ENCODE data around the gene PERM1.

Gene PERM1

GRCh38 chr1:1004780-1005697 is 23.1 kb upstream of the PERM1 start:
- TF ChIP-seq, protein P1, sequence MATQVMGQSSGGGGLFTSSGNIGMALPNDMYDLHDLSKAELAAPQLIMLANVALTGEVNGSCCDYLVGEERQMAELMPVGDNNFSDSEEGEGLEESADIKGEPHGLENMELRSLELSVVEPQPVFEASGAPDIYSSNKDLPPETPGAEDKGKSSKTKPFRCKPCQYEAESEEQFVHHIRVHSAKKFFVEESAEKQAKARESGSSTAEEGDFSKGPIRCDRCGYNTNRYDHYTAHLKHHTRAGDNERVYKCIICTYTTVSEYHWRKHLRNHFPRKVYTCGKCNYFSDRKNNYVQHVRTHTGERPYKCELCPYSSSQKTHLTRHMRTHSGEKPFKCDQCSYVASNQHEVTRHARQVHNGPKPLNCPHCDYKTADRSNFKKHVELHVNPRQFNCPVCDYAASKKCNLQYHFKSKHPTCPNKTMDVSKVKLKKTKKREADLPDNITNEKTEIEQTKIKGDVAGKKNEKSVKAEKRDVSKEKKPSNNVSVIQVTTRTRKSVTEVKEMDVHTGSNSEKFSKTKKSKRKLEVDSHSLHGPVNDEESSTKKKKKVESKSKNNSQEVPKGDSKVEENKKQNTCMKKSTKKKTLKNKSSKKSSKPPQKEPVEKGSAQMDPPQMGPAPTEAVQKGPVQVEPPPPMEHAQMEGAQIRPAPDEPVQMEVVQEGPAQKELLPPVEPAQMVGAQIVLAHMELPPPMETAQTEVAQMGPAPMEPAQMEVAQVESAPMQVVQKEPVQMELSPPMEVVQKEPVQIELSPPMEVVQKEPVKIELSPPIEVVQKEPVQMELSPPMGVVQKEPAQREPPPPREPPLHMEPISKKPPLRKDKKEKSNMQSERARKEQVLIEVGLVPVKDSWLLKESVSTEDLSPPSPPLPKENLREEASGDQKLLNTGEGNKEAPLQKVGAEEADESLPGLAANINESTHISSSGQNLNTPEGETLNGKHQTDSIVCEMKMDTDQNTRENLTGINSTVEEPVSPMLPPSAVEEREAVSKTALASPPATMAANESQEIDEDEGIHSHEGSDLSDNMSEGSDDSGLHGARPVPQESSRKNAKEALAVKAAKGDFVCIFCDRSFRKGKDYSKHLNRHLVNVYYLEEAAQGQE (IDR thresholded peaks at IDR 0.05; ENCODE audit: low read depth) = no peak
- TF ChIP-seq USF1 (IDR thresholded peaks at IDR 0.05) (peak; percentile 42), YY1 (IDR thresholded peaks at IDR 0.05; ENCODE audit: low read depth) (peak; percentile 76), NFIC (IDR thresholded peaks at IDR 0.05) (peak; percentile 88), ZBTB7A (IDR thresholded peaks at IDR 0.05; ENCODE audit: low read depth) (no peak), EP300 (IDR thresholded peaks at IDR 0.05; ENCODE audit: borderline replicate concordance) (peak; percentile 36; the same call in 1 of the 2 replicates), TCF12 (IDR thresholded peaks at IDR 0.05; ENCODE audit: low read depth) (peak; percentile 53; the same call in 1 of the 2 replicates), CREB1 (IDR thresholded peaks at IDR 0.05; ENCODE audit: low read depth) (no peak), TAF1 (IDR thresholded peaks at IDR 0.05; ENCODE audit: low read depth) (no peak)
- TF ChIP-seq, protein P2, sequence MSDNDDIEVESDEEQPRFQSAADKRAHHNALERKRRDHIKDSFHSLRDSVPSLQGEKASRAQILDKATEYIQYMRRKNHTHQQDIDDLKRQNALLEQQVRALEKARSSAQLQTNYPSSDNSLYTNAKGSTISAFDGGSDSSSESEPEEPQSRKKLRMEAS (IDR thresholded peaks at IDR 0.05) = peak; percentile 92

GRCh38 chr1:1004420-1004779 is 22.5 kb upstream of the PERM1 start:
- TF ChIP-seq, protein P1 (IDR thresholded peaks at IDR 0.05; ENCODE audit: low read depth) = no peak
- TF ChIP-seq TCF12 (IDR thresholded peaks at IDR 0.05; ENCODE audit: low read depth) (no peak), CEBPB (IDR thresholded peaks at IDR 0.05) (no peak), TAF1 (IDR thresholded peaks at IDR 0.05; ENCODE audit: low read depth) (no peak), EGR1 (IDR thresholded peaks at IDR 0.05) (no peak), YY1 (IDR thresholded peaks at IDR 0.05; ENCODE audit: low read depth) (no peak)
- TF ChIP-seq, protein P2 (IDR thresholded peaks at IDR 0.05) = no peak

DNA sequence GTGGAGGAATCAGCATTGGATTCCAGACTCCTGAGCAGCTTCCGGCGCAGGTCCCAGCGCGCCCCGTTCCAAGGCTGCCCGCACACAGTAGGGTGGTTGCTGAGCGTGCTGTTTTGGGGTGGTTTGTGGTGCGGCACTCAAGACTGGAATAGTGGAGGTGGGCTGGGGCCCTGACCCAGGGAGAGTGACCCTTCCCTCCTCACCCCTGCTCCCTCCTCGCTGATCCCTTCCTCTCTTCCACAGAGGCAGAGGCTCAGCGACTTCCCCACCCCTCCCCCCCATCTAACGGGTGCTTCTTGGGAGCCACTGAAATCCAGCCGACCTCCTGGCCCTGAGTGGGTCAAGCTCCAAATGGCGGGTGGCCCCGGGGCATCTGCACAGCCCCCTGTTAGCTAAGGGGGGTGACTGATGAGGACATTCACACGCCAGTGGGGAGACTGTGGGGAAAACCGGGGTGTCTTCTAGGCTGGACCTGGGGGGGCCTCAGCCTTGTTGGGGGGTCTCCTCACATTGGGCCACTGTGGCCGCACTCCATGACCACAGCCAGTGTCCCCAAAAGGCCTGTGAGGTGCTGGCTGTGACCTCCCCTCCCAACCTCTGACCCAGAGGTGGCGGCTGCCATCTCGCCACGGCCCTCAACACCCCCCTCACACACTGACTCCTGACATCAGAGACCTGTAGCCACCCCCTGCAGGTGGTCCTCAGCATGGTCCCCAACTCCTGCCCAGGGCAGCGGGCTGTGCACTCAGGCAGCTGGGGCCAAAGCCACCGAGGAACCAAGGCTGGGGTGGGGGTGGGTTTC is 21.9 kb upstream of the PERM1 start:
- no peak for TF ChIP-seq RAD21 (IDR thresholded peaks at IDR 0.05; ENCODE audit: low read depth)
- TF ChIP-seq USF1 (IDR thresholded peaks at IDR 0.05) = no peak
- TF ChIP-seq, protein P2 (IDR thresholded peaks at IDR 0.05) = no peak
- no peak for TF ChIP-seq EGR1 (IDR thresholded peaks at IDR 0.05)
- no peak for TF ChIP-seq FOXM1 (IDR thresholded peaks at IDR 0.05; ENCODE audit: borderline replicate concordance, low read depth)
- no peak for TF ChIP-seq CEBPB (IDR thresholded peaks at IDR 0.05)
- no peak for TF ChIP-seq NFIC (IDR thresholded peaks at IDR 0.05)
- TF ChIP-seq TCF12 (IDR thresholded peaks at IDR 0.05; ENCODE audit: low read depth) = no peak
- no peak for TF ChIP-seq TEAD4 (IDR thresholded peaks at IDR 0.05)
- TF ChIP-seq TAF1 (IDR thresholded peaks at IDR 0.05; ENCODE audit: low read depth) = no peak
- no peak for TF ChIP-seq EP300 (IDR thresholded peaks at IDR 0.05; ENCODE audit: borderline replicate concordance)
- no peak for TF ChIP-seq ZBTB7A (IDR thresholded peaks at IDR 0.05; ENCODE audit: low read depth)

DNA sequence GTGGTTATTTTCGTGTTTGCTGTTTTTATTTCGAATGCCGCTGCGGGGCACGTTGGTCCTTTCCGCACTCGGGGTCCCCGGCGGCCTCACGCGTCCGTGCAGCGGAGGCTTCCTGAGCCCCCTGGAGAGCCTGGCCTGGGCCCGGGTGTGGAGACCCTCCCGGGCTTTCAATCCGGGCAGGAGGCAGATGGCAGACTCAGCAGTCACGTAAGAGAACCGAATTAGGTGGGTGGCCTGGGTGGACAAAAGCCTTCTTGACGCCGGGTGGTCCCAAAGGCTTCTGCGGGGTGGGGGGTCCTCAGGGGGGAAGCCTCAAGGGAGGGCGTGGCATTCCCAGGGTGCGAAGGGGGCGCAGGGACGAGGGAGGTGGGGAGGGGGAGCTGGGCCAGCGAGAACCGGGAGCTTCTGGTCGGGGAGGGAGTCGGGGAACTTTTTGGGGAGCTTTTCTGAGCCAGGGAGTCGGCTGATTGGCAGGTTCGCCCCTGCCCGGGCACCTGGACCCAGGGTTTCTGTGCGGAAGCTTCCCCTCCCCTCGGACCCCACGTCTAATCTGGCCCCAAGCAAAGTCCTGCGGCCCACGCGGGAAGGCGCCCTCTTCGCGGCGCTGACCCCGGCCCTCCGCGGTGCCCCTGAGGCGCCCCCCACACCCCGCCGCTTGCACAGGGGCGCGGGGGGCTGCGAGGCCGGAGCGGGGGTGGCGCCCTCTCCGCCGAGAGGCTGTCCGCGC is 19.3 kb upstream of the PERM1 start:
- TF ChIP-seq ZBTB7A (IDR thresholded peaks at IDR 0.05; ENCODE audit: low read depth) (peak; percentile 80; the same call in 1 of the 2 replicates), TCF12 (IDR thresholded peaks at IDR 0.05; ENCODE audit: low read depth) (no peak), EP300 (IDR thresholded peaks at IDR 0.05; ENCODE audit: borderline replicate concordance) (peak; percentile 7; the same call in 1 of the 2 replicates), NFIC (IDR thresholded peaks at IDR 0.05) (no peak), TAF1 (IDR thresholded peaks at IDR 0.05; ENCODE audit: low read depth) (no peak)
- TF ChIP-seq, protein P1 (IDR thresholded peaks at IDR 0.05; ENCODE audit: low read depth) = no peak
- TF ChIP-seq, protein P2 (IDR thresholded peaks at IDR 0.05) = no peak
